ENCODE data around the gene NRARP. TPM values are rescaled to one million over a fixed set of nuclear protein-coding genes. Genes with fewer than 3 reads are reported as not detected.
A peak's percentile ranks its signal among the peaks of the same experiment; 100 is the strongest.

Gene NRARP
- total and polyA plus RNA-seq, 2 of the 13 experiments (the other 11 are each of a cell fraction or from before 2014, with no cell fraction given), result 0.22 to 0.46 TPM

DNA sequence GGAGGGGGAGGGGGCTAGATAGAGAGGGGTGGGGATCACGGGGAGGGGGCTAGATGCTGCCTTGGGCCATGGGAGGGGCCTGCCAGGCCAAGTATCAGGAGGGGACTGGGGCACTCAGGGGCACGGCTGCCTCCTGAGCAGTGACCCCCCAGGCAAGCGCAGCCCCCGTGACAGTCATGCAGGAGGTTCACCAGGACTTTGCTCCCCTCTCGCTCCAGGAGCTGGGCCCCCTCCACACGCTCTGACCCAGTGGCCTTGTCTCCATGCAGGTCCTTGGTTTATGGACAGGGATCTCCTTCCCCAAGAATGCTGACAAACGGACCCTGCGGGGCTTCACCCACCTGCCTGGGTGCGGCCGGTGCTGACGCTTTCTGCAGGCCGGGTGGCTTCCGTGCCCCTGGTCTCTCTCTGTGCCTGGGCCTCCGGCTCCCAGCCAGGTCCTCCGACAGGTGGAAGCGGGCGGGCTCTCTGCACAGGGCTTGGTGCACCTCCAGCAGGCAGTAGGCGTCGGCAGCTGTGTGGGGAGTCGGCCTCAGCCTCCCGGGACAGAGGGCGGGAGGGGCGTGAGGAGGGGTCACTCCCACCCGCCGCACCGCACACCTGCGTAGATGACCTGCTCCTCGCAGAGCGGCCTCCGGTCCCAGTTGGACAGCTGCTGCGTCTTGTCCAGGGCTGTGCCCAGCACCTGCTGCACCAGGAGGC lies 46.8 kb upstream of the NRARP start:
- DNase-seq (ENCODE audit: low spot score), result no peak
- in situ Hi-C loops (cut with HindIII; ENCODE audit: extremely low pct_ligation_motif_present, low pct_unique_long_range_greater_than_20kb) (no loop called here), intact Hi-C loops (cut with micrococcal nuclease; ENCODE audit: unreplicated experiment) (no loop called here)
- Histone ChIP-seq H3K79me2 (ENCODE audit: insufficient read depth, low read length) (no peaks in the 10 kb centered on the region), H3K4me3 (replicated peaks in 1 of 3; ENCODE audit: insufficient read depth in 1 of 3, low read depth in 2 of 3, low read length in 3 of 3) (no peak overlapping the region; a peak in 1 of 6 replicates), H2AFZ (ENCODE audit: low read length) (no peak overlapping the region), H3K4me2 (ENCODE audit: low read depth, low read length) (0 out of 2 replicates have a peak overlapping the region, but pooled peaks have one; percentile 3), H3K9ac (ENCODE audit: insufficient read depth, low read depth, low read length) (no peak overlapping the region), H4K20me1 (ENCODE audit: insufficient read depth, low read length) (no peaks in the 10 kb centered on the region), H3K4me1 (ENCODE audit: insufficient read depth, low read length) (peaks cover 12% of the 10 kb centered on the region), H3K9me3 (ENCODE audit: low read length) (no peaks in the 10 kb centered on the region), H3K27ac (ENCODE audit: extremely low read length, insufficient read depth, low read length) (no peak overlapping the region), H3K27me3 (ENCODE audit: control insufficient read depth in 1 of 2, insufficient read depth in 2 of 2, low read length in 2 of 2) (peaks cover 0 to 8% of the 10 kb centered on the region in 2 experiments; a peak in 1 of 5 replicates), H3K36me3 (replicated peaks in 1 of 2; ENCODE audit: control insufficient read depth in 1 of 2, insufficient read depth in 2 of 2, low read length in 2 of 2) (no peaks in the 10 kb centered on the region)
- ChIA-PET CTCF (ENCODE audit: low intra/inter-chr PET ratio, low total read pairs) (no interaction called here), POLR2A (no interaction called here)
- no peak for FAIRE-seq
- BruUV-seq (replicated peaks), result no TSS peak
- 42% methylated on average over 6 of the region's 31 CpGs for WGBS (ENCODE audit: low lambda C conversion rate)
- no peak for ATAC-seq
- TF ChIP-seq, protein P1, sequence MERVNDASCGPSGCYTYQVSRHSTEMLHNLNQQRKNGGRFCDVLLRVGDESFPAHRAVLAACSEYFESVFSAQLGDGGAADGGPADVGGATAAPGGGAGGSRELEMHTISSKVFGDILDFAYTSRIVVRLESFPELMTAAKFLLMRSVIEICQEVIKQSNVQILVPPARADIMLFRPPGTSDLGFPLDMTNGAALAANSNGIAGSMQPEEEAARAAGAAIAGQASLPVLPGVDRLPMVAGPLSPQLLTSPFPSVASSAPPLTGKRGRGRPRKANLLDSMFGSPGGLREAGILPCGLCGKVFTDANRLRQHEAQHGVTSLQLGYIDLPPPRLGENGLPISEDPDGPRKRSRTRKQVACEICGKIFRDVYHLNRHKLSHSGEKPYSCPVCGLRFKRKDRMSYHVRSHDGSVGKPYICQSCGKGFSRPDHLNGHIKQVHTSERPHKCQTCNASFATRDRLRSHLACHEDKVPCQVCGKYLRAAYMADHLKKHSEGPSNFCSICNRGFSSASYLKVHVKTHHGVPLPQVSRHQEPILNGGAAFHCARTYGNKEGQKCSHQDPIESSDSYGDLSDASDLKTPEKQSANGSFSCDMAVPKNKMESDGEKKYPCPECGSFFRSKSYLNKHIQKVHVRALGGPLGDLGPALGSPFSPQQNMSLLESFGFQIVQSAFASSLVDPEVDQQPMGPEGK (CRISPR knock-in tag; IDR thresholded peaks at IDR 0.05), result peak; percentile 81; the same call in 1 of the 2 replicates
- TF ChIP-seq ZNF101 (CRISPR knock-in tag; IDR thresholded peaks at IDR 0.05; ENCODE audit: borderline replicate concordance, low read depth), result no peak
- TF ChIP-seq, protein P2, sequence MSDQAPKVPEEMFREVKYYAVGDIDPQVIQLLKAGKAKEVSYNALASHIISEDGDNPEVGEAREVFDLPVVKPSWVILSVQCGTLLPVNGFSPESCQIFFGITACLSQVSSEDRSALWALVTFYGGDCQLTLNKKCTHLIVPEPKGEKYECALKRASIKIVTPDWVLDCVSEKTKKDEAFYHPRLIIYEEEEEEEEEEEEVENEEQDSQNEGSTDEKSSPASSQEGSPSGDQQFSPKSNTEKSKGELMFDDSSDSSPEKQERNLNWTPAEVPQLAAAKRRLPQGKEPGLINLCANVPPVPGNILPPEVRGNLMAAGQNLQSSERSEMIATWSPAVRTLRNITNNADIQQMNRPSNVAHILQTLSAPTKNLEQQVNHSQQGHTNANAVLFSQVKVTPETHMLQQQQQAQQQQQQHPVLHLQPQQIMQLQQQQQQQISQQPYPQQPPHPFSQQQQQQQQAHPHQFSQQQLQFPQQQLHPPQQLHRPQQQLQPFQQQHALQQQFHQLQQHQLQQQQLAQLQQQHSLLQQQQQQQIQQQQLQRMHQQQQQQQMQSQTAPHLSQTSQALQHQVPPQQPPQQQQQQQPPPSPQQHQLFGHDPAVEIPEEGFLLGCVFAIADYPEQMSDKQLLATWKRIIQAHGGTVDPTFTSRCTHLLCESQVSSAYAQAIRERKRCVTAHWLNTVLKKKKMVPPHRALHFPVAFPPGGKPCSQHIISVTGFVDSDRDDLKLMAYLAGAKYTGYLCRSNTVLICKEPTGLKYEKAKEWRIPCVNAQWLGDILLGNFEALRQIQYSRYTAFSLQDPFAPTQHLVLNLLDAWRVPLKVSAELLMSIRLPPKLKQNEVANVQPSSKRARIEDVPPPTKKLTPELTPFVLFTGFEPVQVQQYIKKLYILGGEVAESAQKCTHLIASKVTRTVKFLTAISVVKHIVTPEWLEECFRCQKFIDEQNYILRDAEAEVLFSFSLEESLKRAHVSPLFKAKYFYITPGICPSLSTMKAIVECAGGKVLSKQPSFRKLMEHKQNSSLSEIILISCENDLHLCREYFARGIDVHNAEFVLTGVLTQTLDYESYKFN (CRISPR knock-in tag; conservative IDR thresholded peaks at IDR 0.05), result peak; percentile 43; the same call in 1 of the 2 replicates
